Stimulated activated CD4-positive, alpha-beta T cell treated with anti-CD3 and anti-CD28 coated beads, Interleukin-1b, Interleukin-23, amount 100 ng/mL, for 24 hours (primary cell): ENCODE results near the gene GRHL1.
"Not testable (repeated sequence)": the region's sequence is repeated elsewhere in the genome, so short reads cannot be mapped to it uniquely, and the experiment has no call there.

Experiments used
- DNase-seq, 4 experiments: peaks; one replicate each; pipeline ENCODE4 v3.0.0-alpha.2; 2020; ENCODE audit warnings: low read depth in 4 of 4, low spot score in 1 of 4

GRHL1 gene

DNA sequence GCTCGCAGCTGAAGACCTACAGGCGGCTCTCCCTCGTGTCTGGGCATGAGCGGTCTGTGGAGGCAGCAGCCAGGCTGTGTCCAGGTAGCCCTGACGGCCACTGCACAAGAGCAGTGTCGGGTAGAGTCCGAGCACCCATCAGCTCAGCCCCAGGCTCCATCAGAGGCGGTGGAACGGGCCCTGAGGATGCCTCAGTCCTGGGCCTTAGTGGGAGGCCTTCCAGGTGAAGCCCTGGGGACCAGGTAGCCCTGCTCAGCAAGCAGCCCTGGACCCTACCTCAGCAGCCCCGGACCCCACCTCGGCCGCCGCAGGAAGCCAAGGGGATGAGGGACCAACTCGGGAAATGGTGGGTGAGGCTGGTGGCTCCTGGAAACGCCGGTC is 70.5 kb downstream of the GRHL1 start:
- DNase-seq = no peak

DNA sequence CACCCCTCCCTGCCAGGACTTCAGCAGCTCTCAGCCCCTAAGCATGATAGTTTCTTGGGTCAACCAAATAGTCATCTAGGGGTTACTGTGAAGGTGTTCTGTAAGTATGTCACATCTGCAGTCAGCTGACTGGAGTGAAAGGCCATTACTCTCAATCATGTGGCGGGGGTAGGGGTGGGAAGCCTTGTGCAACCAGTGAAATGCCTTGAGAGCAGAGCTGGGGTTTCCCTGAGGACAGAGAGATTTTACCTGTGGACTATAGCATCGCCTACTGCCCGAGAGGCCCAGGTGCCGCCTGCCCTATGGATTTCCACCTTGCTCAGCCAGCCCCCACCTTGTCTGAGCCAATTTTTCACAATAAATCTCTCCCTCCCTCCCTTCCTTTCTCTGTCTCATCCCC is 71.0 kb downstream of the GRHL1 start:
- no peak for DNase-seq

DNA sequence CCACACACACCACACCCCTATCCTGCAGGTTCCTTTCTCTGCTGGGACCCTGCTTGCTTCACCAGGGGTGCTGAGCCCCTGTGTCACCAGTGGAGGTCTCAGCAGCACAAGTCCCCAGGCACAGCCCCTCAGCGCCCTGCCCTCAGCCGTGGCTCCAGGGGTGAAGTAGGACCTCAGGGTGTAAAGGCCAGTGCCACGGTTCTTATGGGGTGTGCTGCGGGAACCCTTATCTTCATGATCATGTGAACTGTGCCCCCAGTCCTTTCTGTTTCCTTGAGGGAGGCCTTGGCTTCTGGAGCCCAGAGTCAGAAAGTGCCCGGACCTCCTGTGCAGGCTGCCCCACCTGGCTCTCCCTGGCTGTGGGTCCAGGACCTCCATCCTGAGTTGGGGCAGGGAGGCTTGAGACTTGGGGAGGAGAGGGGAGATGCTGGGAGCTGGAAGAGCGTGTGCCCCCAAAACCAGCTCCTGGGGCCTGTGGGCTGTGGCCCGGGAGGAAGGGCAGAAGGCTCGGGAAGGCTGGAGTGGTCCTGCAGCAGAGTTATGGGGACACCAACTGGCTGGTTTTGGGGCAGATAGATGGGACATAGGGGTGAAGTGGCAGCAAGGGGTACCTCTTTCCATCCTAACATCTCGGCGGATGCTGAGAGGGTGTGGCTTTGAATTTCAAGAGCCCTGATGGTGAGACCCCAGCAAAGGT is 71.6 kb downstream of the GRHL1 start:
- no peak for DNase-seq

DNA sequence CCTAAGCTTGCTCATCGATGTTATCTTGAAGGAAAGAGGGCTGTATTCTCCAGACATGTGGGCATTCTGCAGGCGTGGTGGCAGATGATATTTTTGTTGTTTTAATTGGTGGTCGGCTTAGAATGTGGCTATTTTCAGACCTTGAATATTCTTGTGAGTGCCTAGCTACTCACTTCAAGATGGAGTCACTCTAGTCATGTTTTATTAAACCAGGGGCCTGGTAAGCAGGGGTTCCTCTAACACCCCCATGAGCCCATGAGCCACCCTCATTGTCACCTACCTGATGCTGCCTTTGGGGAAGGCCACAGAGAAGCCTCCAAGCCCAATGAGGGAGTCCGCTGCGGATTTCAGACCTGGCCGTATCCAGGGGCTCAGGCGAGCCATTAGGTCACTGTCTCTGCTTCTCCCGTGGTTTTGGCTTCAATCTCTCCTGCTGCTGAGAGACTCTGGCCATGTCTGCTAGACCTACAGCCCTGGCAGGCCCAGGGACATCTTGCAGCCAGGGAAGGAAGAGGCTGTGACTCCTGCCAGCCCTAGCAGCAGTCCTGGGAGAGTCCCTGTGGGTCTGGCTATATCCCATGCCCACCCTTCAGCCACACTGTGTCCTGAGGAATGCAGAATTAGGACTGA is 75.6 kb downstream of the GRHL1 start:
- DNase-seq = no peak

DNA sequence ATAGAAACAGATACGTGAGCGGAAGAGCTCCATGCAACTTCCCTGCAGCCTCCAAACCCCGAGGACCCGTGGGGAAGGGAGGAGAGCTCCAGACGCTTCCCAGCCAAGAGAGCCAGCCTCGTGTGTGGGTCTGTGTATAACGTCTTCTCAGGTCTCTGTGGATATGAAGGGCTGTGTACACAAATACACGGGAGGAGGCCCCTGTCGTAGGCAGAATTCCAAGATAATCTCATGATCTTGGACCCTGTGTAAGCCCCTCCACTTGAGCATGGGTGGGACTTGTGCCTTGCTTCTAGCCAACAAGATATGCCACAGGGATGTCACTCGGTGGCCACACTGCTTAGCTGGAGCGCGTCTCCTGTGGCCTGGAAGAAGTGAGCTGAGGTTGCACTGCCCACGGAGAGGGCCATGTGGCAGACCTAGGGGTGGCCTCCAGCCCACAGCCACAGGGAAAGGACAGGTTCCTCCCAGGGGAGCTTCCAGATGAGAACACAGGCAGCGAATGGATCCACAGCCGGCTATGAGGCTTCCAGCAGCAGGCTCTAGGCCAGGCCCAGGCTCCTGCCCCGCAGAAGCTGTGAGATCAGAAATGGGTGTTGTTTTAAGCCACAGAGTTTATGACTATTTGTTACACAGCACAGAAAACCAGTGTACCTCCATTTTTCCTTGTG is 76.3 kb downstream of the GRHL1 start:
- DNase-seq = no peak

DNA sequence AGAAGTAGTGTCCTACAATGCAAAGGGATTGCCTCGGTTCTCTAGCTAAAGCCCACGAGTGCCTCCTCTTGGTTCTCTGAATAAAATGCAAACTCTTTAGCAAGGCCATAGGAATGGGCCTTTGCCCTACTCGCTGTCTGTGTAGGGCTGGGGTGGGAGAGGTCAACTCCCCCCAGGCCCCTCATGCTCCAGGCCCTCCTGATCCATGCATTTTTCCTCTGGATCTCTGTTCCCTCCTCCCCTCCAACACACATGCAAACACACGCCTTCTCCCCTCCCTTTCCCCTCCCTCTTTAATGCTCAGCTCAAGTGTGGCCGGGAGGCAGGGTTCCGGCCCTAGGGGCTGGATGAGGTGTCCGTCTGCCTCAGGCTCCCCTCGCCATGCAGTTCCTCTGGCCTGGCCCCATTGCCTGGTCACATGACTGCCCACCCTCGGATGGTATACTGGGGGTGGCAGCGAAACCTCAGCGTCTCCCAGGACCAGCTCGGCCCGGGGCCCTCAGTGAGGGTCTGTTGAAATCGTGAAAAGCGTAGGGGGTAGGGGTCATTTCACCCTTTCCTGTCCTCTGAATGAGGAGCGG is 77.0 kb downstream of the GRHL1 start:
- DNase-seq = no peak

DNA sequence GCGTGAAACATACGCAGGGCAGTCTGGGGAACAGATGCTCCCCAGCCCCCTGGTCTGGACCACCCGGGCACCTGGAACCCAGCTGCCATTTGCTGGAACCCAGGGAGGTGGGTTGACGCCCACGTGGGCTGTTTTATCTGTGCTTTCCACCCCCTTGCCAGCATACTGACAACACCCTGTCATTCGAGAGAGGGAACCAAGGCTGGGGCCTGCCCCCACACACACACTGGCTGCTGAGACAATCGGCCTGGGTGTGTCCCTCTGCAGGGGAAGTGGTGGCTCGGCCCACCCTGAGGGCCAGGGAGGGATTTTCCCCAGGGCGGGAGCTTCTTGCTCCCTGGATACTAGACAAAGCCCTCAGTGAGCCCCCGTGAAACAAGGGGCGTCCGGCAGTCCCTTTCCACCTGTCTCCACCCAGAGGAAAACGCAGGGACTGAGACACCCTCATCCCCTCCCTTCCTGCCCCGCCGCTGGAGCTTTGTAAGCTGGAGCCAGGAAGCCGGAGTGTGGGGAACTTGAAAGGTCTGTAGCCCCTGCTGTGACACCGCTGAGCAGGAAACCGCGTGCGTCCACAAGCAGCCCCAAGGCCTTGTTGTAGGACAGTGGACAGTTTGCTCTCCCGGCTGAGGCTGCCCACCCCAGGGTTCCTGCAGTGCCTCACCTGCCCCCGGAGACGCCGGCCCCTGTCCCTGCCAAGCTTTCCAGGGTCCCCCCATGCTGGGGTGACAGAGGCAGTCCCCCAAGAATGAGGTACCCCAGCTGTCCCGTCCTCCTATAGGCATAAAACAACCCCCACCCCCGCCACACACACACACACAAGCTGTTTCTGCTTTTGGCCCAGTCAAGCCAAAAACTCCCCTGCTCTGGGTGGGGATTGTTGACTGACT is 77.7 kb downstream of the GRHL1 start:
- DNase-seq = peak in 1 of 4 experiments; percentile 27

DNA sequence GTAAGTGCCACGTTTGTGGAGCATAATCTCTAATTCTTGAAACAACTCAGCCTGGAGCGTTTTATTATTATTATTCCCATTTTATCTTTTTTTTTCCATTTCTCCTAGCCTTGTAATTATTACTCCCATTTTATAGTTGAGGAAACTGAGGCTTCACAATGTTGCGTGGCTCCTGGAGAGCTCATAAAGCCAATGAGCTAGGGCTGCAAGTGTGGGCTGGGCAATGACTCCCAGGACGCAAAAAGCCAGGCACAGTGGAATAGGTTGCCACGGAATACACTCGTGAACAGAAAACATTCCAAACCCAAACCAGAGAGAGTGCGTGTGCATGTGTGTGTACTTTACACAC is 78.4 kb downstream of the GRHL1 start:
- no peak for DNase-seq

DNA sequence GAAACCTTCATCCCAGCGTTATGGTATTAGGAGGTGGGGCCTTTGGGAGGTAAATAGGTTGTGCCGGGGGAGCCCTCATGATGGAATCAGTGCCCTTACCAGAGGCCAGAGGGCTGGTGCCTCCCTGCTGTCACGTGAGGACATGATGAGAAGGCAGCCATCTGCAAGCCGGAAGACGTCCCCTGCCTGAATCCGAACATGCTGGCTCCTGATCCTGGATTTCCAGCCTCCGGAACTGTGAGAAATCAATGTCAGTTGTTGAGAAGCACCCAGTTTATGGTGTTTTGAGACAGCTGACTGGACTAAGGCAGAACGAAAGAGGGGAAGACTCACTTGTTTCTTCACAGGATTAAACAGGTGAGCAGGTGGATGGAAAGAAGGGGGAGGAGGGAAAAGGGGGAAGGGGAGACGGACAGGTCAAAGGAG is 78.8 kb downstream of the GRHL1 start:
- no peak for DNase-seq

DNA sequence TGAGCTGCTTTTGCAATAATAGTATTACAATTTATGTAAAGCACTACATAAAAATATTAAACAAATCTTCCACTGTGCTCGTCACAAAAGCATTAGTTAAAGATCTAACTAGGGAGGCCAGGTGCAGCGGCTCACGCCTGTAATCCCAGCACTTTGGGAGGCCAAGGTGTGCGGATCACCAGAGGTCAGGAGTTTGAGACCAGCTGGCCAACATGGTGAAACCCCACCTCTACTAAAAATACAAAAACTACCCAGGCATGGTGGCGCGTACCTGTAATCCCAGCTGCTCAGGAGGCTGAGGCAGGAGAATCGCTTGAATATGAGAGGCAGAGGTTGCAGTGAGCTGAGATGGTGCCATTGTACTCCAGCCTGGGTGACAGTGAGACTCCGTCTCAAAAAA is 79.3 kb downstream of the GRHL1 start:
- not testable (repeated sequence) for DNase-seq

DNA sequence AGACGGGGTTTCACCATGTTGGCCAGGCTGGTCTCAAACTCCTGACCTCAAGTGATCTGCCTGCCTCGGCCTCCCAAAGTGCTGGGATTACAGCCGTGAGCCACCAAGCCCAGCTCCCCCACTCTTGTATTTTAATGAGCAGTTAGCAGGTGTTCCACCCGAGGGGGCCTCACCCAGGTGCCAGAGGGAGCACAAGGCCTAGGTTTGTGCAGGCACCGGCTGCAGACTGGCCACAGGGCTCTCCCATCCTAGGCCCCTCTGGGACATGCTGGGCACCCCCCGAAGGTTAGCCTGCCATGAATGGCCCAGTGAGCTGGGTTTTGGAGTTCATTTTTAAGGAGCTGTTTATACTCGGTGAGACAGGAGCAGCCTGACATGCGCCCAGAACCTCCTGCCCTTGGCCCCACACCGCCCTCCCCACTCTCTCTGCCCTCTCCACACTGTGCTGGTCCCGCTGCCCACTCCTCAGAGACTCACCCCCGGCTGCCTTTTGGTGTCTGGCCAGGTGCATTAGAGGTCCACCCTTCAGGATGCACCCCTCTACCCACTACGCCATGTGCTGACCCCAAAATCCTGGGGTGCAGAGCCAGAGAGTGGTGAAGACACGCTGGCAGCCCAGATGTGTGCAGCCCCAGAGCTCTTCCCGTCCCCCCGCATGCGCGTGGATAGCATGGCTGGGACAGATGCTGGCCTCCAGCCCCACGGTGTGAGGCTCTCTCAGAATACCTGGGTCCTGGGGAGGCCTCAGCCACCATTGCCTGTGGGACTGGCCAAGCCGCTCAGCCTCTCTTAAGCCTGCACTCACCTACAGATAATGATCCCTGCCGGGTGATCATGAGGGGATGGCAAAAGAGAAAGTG is 80.6 kb downstream of the GRHL1 start:
- no peak for DNase-seq

DNA sequence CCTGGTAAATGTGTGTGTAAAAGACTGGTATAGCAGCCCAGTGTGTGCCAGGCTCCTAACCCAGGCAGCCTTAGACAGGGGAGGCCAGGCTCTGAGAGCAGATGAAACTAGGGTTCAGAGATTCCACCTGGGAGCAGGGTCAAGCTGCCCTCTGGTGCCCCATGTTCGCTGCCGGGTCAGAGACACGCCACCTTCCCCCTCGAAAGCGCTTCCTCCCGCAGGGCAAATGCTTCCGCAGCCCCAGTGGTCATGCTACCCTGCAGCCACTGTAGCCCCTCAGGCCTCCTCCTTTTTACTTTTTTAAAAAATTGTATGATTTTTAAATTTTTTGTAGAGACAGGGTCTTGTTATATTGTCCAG is 81.2 kb downstream of the GRHL1 start:
- no peak for DNase-seq

DNA sequence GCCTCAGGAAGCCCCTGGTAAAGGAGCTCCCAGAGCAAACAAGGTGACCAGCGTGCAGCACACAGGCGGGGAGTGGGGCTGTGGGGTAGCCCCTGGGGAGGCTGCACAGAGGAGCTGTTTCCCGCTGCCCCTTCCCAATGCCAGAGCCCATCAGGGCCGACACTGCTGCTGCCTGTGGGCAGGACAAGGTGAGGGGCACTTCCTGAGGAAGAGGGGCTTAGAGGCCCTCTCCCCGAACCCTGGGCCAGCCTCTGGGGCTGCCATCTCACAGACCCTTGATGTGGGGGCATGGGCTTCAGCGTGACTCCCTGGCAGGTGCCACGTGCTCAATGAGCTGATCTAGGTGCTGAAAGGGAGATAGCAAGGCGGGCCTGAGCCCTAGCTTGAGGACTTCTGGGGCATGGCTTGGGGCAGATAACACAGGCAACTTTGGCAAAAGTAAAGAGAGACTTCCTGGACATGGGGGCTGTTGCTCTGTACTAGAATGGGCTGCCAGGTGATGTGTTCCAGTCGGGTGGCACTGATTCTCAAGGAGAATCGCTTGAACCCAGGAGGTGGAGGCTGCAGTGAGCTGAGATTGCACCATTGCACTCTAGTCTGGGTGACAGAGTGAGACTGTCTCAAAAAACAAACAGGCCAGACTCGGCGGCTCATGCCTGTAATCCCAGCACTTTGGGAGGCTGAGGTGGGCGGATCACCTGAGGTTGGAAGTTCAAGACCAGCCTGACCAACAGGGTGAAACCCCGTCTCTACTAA is 81.9 kb downstream of the GRHL1 start:
- DNase-seq = no peak

DNA sequence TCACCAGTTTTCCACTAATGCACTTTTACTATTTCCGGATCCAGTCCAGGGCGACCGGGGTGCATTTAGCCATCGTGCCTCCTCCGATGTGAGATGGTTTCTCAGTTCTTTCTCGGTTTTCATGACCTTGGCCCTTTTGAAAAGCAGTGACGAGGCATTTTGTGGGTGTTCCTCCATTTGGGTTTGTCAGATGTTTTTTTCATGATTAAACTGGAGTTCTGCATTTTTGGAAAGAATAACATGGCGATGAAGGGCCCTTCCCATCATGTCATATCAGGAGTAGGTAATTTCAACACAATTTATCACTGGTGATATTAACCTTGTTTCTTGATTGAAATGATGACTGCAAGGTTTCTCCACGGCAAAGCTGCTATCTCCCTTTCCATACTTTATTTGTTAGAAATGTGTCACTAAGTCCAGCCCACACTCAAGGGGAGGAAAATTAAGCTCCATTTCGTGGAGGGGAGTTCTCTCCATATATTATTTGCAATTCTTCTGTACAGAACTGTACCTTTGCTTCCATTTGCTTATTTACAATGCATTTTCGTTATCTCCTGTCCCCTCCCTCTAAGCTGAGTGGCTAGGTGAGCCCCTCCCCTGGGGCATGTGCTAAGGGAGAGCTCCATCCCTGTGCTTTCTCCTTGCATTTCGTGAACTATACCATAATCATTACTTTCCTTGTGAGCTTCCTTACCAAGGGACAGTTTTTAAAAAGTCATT is 83.0 kb downstream of the GRHL1 start:
- DNase-seq = no peak

DNA sequence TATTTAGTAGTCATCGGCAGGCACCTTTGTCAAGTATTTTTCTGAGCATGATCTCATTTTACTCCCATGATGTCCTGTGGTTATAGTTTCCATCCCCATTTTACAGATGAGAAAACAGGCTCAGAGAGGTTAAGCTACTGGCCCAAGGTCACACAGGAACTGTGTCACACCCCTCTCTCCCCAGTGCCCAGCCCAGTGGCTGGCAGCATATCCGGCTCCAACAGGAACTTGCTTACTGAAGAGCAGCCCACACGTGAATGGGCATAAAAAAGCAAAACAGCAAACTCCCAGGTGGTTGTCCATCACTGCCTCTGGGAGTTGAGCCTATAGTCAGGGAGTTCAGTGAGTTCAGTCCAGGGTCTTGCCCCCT is 83.5 kb downstream of the GRHL1 start:
- DNase-seq = no peak

DNA sequence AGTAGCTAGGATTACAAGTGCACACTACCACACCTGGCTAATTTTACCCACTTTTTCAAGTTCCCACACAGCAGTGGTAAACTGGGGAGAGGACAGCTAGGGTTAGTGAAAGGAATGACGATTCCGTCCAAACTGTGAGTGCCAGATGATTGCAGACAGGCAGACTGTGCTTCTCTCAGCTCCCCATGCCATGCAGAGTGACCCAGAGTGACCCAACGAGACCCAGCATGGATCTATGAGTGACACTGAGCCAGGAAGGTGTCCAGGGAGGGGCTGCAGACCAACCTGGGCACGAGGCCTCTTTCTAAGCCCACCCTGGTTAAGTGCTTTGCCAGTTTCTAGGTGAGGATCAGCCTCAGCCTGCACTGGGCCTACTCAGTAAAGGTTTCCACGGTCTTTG is 84.1 kb downstream of the GRHL1 start:
- no peak for DNase-seq

DNA sequence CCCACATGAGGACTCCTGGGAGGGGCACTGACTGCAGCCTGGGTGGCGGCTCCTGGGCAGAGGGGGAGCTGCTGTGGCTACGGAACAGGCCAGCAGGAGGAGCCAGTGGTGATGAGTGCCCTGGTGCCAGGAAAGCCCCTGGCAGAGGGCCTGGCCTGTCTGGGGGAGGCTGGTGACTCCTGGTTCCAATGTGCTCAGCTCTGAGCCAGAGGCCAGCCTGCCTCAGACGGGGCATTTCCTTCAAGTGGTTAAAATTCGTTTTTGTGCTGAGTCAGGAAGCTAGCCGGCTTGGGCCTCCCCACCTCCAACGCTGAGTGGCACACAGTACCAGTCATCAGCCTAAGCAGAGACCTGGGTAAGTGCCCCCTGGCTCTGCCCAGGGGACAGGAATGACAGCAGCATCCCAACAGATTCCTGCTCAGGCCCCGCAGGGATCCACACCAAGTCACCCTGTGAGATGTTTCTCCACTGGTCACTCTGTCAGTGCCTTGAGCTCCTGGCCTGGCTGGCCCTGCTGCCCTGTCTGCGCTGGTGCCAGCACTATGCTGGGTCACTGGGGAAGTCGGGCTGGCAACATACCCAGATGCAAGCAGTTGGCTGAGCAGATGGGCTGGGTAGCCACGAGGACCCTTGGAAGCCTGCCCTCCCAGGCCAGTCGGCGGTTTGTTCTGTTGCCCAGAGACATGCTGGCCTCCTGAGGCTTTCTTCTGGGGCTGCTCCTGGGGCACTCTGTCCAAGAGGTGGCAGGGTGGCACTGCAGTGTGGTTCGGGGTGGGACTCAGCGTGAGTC is 84.8 kb downstream of the GRHL1 start:
- DNase-seq = no peak

DNA sequence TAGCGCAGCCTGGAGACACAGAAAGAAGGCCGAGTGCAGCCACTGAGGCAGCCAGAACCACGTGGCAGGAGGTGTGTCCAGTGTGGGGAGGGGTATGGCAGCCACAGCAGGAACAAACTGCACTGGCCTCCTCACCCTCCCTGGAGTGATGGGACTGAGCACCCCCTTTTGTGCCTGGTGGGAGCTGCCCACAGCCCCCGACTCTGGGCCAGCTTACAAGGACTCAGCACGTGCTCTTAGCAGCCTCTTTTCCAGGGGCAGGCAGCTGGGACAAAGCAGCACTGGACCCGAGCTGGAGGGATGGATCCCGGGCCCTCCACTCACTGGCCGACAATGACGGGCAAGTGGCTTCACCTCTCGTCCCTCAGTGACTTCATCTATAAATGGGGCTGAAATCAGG is 86.6 kb downstream of the GRHL1 start:
- DNase-seq = no peak
